HT1080 (cell line): Measurements from ENCODE around the gene RYR1. TPM values are rescaled to one million over a fixed set of nuclear protein-coding genes. Genes with fewer than 3 reads are reported as not detected.
A peak's percentile ranks its signal among the peaks of the same experiment; 100 is the strongest.
"Not testable (repeated sequence)": the region's sequence is repeated elsewhere in the genome, so short reads cannot be mapped to it uniquely, and the experiment has no call there.

Source experiments
- DNase-seq: peaks from one replicate; pipeline ENCODE4 v3.0.0-alpha.2; 2015; ENCODE audit warnings: low read depth
- total RNA-seq: library from RNA; depleted of rRNA; stranded (reverse); fragments of >200 nt; shearing (Covaris generic); gene quantifications from 2 replicates; pipeline ENCODE4 v1.2.3, GENCODE V29; 2014

RYR1 gene
- total RNA-seq, 1 experiment from 2014 or later, result not detected

DNA sequence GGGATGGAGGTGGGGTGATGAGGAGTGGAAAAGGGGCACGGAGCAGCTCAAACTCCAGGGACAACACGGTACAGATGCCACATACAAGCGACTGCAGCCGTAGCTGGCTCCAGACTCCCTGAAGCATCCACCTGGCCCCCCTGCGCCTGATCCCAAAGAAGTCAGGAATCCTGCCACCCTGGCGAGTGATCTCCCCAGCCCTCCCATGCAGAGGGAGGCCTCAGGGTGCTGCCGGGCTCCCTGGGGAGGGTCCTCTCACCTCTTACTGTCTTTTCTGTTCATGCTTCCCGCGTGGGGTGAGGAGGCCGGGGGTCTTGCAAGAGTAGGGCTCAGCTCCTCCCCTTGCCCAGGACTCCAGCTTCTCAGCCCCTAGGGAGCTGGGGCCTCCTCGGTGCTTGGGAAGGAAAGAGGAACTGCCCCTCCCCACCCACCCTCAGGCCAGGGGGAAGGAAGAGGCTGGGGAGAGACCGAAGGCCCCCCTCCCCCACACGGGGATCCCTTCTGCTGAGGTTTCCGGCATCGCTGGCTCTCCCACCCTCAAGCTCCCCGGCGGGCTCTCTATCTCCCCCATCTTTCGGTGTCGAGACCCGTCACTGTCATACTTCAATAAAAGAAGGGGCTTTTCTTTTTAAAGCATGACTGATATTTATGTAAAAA is 7.6 kb upstream of the RYR1 start, which contains the start of gene RASGRP4:
Gene RASGRP4 (minus strand): TSS at position 410 of the 657 bp plus-strand sequence. CDS start 128 bp downstream, at position 282.
- no peak for DNase-seq

- DNase-seq, result not testable (repeated sequence)
These were observed 6.3 kb upstream of the RYR1 start for GRCh38 chr19:38427035-38427677.

- no peak for DNase-seq
These were observed 4.3 kb upstream of the RYR1 start for GRCh38 chr19:38429055-38429810.

DNA sequence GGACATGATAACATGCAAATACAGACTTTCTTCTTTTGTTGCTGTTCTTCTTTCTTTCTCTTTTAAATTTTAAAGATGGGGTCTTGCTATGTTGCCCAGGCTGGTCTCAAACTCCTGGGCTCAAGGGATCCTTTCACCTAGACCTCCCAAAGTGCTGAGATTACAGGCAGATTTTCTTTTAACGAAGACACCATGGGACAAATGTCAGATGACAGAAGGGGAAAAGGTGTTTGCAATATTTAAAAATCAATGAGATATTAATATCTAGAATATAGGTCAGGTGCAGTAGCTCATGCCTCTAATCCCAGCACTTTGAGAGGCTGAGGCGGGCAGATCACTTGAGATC is 3.7 kb upstream of the RYR1 start:
- DNase-seq, result no peak

- DNase-seq, result no peak
These were observed 2.6 kb upstream of the RYR1 start for GRCh38 chr19:38430931-38431330.

GRCh38 chr19:38434549-38435051 is 1.1 kb downstream of the RYR1 start:
- DNase-seq, result no peak

DNA sequence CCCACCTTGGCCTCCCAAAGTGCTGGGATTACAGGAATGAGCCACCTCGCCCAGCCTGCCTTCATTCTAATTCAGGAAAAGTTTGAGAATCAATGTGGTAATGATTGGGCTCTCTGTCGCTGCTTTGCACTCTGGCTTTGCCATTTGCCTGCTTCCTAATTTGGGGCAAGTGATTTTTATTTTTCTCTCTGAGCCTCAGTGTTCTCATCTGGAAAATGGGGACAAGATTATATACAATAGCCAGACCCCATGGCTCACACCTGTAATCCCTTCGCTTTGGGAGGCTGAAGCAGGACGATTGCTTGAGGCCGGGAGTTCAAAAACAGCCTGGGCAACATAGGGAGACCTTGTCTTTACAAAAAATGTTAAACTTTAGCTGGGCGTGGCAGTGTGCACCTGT is 3.8 kb downstream of the RYR1 start:
- no peak for DNase-seq

DNA sequence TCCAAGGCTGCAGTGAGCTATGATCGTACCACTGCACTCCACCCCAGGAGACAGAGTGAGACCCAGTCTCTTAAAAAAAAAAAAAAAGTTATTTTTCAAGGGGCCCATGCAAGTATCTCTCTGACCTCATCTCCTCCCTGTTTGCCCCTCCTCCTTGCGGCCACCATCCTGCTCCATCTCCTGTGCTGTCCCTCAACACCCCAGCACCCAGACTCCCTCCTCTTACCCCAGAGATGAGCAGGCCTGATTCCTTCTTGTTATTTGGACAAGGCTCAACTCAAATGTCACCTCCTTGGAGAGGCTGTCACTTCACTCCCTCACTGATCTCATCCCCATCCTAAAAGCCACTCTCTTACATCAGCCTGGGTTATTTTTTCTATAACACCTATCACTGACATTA is 4.4 kb downstream of the RYR1 start:
- no peak for DNase-seq

GRCh38 chr19:38440592-38440991 is 7.1 kb downstream of the RYR1 start:
- no peak for DNase-seq

DNA sequence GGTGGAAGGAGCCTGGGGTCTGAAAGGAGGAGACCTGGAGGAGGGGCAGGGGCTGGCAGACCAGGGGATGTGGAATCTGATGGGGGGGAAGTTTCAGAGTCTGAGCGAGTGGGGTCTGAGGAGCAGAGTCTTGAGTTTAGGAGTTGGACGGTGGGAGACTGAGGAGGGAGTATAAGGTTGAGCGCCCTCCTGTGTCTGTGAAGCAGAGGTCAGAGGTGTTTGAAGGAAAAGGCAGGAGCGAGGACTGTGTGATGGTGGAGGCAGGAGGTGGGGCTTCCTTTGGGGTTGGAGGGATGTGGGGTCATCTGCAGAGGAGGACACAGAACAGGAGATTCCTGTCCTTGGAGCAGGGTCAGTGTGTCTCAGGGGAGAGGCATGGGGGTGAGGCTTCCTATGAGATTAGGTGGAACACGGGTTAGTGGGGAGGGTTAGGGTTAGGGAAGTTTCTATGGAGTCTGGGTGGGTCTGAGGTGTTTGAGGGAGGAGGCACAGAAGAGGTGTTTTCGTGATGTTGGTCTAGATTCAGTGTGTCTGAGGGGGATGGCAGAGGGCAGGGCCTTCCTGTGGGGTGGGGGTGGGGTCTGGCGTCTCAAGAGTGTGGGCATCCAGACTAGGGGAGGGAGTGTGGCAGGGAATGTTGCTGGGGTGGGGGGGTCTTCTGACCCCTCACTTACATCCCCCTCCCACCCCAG is 8.3 kb downstream of the RYR1 start:
- peak; percentile 17 for DNase-seq

DNA sequence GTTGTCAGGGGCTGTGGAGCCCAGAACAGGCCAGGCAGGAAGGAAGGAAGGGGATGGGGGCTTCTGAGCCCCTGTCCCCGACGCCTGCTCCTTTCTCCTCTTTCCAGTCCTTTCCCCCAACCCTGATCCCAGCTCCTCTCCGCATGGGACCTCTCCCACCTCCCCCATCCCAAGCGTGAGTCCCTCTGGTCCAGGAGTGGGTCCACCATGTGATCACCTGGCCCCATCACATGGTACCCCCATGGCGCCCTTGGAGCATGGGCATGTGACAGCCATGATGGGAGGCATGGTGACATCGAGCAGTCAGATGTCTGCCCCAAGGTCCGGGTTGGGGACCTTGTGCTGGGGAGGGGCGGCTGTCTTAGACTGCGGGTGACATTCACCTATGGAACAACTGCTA is 9.2 kb downstream of the RYR1 start:
- DNase-seq, result no peak

DNA sequence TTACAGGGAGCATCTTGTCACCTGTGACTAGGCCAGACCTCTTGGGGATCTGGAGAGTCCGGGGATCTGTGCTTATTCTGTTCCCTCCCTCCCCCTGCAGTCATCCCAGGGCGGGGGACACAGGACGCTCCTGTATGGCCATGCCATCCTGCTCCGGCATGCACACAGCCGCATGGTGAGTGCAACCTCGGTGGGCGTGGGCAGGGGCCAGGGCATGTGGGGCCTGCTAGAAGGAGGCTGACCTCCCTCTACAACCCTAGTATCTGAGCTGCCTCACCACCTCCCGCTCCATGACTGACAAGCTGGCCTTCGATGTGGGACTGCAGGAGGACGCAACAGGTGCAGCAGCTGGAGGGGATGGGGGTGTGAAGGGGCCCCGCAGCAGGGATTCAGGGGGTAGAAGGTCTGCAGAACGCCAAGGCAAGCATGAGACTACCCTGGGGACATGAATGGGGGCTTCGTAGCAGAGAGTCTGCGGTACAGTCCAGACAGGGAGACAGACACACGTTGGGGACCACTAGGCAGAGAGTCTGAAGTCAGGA is 10.0 kb downstream of the RYR1 start:
- DNase-seq, result no peak

DNA sequence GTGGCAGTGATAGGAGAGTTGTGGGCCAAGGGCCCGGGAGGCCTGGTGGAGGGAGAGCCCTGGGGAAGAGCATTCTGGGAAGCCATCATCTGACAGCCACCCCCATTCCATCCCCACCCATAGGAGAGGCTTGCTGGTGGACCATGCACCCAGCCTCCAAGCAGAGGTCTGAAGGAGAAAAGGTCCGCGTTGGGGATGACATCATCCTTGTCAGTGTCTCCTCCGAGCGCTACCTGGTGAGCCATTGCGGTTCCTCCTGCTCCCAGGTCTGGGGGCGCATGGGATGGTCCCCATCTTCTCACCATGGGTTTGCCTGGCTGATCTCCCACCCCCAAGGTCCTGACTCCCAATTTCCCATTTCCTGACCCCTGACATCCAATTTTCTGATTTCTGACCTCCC is 10.5 kb downstream of the RYR1 start:
- DNase-seq, result no peak

- no peak for DNase-seq
These were observed 11.9 kb downstream of the RYR1 start for GRCh38 chr19:38445362-38445761.

- DNase-seq, result no peak
These were observed 14.7 kb downstream of the RYR1 start for GRCh38 chr19:38448225-38448624.

DNA sequence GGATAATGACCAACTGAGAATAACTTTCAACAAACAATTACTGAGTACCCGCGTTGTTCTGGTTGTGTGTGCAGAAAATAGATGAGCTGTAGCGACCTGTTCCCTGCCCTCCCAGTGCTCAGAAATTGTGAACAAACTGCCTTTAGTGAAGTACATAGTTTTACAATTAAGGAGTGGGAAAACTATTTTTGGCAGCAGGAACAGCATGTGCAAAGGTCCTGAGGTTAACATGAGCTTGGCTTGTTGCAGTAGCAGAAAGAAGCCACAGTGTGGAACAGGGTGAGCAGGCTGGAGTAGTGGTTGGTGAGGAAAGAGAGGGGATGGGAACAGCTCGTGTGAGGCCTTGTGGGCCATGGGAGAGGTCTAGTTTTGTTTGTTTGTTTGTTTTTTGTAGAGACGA is 16.0 kb downstream of the RYR1 start:
- DNase-seq, result no peak

- DNase-seq, result no peak
These were observed 17.5 kb downstream of the RYR1 start for GRCh38 chr19:38451036-38451435.

DNA sequence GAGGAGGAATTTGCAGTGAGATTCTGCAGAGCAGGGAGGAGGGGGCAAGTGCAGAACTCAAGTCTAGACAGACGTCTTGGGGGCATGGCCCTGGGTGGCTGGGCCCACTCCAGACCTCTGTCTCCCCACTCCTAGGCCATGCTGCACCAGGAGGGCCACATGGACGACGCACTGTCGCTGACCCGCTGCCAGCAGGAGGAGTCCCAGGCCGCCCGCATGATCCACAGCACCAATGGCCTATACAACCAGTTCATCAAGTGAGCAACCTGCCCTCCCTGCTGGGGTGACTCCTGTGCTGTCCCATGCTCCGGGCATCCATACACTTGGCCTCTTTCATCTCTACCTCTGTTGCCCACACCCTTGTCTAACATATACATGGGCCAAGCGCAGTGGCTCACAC is 18.1 kb downstream of the RYR1 start:
- no peak for DNase-seq

DNA sequence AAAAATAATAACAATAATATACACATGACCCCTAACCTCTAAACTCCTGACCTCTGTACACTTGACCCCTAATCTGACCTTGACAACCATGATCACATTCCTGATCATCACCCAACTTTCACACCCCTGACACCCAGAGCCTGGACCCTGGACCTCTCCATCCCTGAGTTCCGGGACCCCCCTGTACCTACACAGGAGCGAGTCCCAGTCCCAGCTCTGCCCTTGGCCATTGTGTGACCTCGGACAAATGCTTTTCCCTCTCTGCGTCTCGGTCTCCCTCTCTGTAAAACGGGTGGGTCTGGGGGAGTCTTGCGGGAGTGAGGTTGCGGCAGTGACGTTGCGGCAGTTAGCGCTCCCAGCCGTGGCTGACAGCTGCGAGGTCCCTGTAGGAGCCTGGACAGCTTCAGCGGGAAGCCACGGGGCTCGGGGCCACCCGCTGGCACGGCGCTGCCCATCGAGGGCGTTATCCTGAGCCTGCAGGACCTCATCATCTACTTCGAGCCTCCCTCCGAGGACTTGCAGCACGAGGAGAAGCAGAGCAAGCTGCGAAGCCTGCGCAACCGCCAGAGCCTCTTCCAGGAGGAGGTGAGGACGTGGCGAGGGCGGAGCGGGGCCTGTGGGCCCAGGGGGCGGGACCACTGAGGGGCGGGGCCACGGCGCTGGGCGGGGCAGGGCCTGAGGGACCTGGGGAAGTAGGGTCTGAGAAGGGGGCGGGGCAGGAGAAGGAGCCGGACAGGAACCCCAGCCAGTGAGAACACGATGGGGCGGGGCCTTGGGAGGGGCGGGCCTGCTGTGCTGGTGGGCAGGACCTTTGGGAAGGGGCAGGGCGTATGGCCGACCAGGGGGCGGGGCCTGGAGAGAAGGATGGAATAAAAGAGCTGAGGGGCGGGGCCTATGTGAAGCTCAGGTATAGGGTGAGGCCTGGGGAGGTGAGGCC is 19.2 kb downstream of the RYR1 start:
- no peak for DNase-seq

GRCh38 chr19:38453596-38453995 is 20.1 kb downstream of the RYR1 start:
- DNase-seq, result no peak
